Right lobe of liver (tissue), 4 donors: ENCODE results near the gene ASAP2.

Experiments
- POLR2A ChIP-seq: fragments of 450-650 bp; IDR thresholded peaks from one replicate; pipeline ENCODE4 v1.6.1; 2017; ENCODE audit warnings: antibody characterized with exemption, mild to moderate bottlenecking
- TF ChIP-seq, protein P1 (sequence below), 4 donors: fragments of 200-600 bp in 3 of 4; fragments of 450-650 bp in 1 of 4; IDR thresholded peaks; one replicate each; pipeline versions ENCODE4 v1.5.1 to v1.8.0; 2016 to 2022; ENCODE audit warnings: antibody characterized with exemption in 4 of 4, mild to moderate bottlenecking in 2 of 4
- donor health status: DM: no; HTN: no; CAD: no.
- donor health status: DM: no; HTN: no; CAD: no.
- donor health status: DM: no; HTN: yes; CAD: no.

DNA sequence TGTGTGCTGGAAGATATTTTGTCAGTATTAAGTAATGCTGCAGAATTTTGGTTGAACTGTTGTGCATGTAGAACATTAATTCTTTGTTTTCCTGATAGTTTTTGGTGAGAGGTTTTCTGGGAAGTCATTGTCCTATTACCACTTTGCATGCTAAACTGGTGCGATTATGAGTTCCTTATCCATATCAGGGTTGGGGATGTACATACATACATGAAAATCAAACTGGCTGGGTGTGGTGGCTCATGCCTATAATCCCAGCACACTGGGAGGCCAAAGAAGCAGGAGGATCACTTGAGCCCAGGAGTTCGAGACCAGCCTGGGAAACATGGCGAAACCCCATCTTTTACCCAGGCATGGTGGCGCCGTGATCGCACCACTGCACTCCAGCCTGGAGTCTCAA lies 34.6 kb downstream of the ASAP2 start:
- TF ChIP-seq, protein P1, sequence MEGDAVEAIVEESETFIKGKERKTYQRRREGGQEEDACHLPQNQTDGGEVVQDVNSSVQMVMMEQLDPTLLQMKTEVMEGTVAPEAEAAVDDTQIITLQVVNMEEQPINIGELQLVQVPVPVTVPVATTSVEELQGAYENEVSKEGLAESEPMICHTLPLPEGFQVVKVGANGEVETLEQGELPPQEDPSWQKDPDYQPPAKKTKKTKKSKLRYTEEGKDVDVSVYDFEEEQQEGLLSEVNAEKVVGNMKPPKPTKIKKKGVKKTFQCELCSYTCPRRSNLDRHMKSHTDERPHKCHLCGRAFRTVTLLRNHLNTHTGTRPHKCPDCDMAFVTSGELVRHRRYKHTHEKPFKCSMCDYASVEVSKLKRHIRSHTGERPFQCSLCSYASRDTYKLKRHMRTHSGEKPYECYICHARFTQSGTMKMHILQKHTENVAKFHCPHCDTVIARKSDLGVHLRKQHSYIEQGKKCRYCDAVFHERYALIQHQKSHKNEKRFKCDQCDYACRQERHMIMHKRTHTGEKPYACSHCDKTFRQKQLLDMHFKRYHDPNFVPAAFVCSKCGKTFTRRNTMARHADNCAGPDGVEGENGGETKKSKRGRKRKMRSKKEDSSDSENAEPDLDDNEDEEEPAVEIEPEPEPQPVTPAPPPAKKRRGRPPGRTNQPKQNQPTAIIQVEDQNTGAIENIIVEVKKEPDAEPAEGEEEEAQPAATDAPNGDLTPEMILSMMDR (IDR thresholded peaks at IDR 0.05): no peak
- no peak for TF ChIP-seq POLR2A
